Tibial artery (tissue), 4 donors: ENCODE results near the gene ACKR3.

ENCODE experiments used
- DNase-seq, 2 donors: peaks; one replicate each; pipeline ENCODE4 v3.0.0-alpha.2; 2019
- H3K27ac ChIP-seq, 2 donors: fragments of 200-600 bp; sonication (generic) in 1 of 2; 1 replicate in 1 of 2; 2 replicates in 1 of 2; pipeline ENCODE4 v1.5.1; 2018 to 2019; ENCODE audit warnings: mild to moderate bottlenecking in 1 of 2
- H3K27me3 ChIP-seq, 2 donors: fragments of 200-600 bp; sonication (generic) in 1 of 2; one replicate each; pipeline versions ENCODE4 v1.5.1 to v1.6.0; 2016 to 2019
- H3K36me3 ChIP-seq, 3 donors: fragments of 200-600 bp; sonication (generic) in 2 of 3; one replicate each; pipeline ENCODE4 v1.5.1; 2016 to 2019; ENCODE audit warnings: mild to moderate bottlenecking in 2 of 3
- H3K4me1 ChIP-seq, 4 donors: fragments of 200-600 bp; sonication (generic) in 2 of 4; 1 replicate in 3 of 4; 2 replicates in 1 of 4; pipeline ENCODE4 v1.5.1; 2016 to 2019
- H3K4me3 ChIP-seq, 2 donors: fragments of 200-600 bp; sonication (generic) in 1 of 2; 1 replicate in 1 of 2; 2 replicates in 1 of 2; pipeline ENCODE4 v1.5.1; 2018 to 2019; ENCODE audit warnings: mild to moderate bottlenecking in 2 of 2
- H3K9me3 ChIP-seq, 3 donors: fragments of 200-600 bp; sonication (generic) in 1 of 3; one replicate each; pipeline ENCODE4 v1.5.1; 2016 to 2019
- CTCF ChIP-seq, 2 experiments: fragments of 200-600 bp in 1 of 2; fragments of 450-650 bp in 1 of 2; IDR thresholded peaks; one replicate each; pipeline ENCODE4 v1.5.1; 2017 to 2019; ENCODE audit warnings: antibody characterized with exemption in 2 of 2, mild to moderate bottlenecking in 1 of 2, moderate library complexity in 1 of 2
- intact Hi-C: fragments of 100-400 bp; cut with DNase I; formaldehyde crosslinking; loops from one replicate; pipeline ENCODE4 v1.15.0; 2023; ENCODE audit warnings: low total_unique reads

ACKR3 gene

GRCh38 chr2:236549165-236549564 lies 20.5 kb upstream of the ACKR3 start:
- H3K4me3 ChIP-seq: no peak overlapping the region
- H3K27ac ChIP-seq: peak overlapping the region; percentile 26 to 52
- TF ChIP-seq CTCF (IDR thresholded peaks at IDR 0.05): no peak
- DNase-seq: no peak
- peaks cover 0 to 36% (median 7%) of the 10 kb centered on the region in 4 donors for H3K4me1 ChIP-seq
- no peaks in the 10 kb centered on the region for H3K36me3 ChIP-seq
- H3K27me3 ChIP-seq: no peaks in the 10 kb centered on the region
- intact Hi-C loops: no loop called here
- H3K9me3 ChIP-seq: peaks cover 0 to 7% (median 0%) of the 10 kb centered on the region in 3 donors

GRCh38 chr2:236550290-236550689 lies 19.3 kb upstream of the ACKR3 start:
- no peak overlapping the region for H3K27ac ChIP-seq
- peaks cover 0 to 36% (median 7%) of the 10 kb centered on the region in 4 donors for H3K4me1 ChIP-seq
- DNase-seq: no peak
- peaks cover 0 to 4% of the 10 kb centered on the region in 2 donors for H3K27me3 ChIP-seq
- intact Hi-C loops: no loop called here
- peaks cover 0 to 7% (median 0%) of the 10 kb centered on the region in 3 donors for H3K9me3 ChIP-seq
- no peak for TF ChIP-seq CTCF (IDR thresholded peaks at IDR 0.05)
- no peaks in the 10 kb centered on the region for H3K36me3 ChIP-seq
- H3K4me3 ChIP-seq: no peak overlapping the region

- Histone ChIP-seq H3K27ac (no peak overlapping the region), H3K36me3 (no peaks in the 10 kb centered on the region), H3K27me3 (peaks cover 0 to 4% of the 10 kb centered on the region in 2 donors), H3K4me1 (peaks cover 0 to 36% (median 7%) of the 10 kb centered on the region in 4 donors), H3K4me3 (no peak overlapping the region), H3K9me3 (peaks cover 0 to 7% (median 0%) of the 10 kb centered on the region in 3 donors)
- no peak for DNase-seq
- TF ChIP-seq CTCF (IDR thresholded peaks at IDR 0.05): no peak
- intact Hi-C loops: no loop called here
Measured at GRCh38 chr2:236550701-236551465, 18.7 kb upstream of the ACKR3 start.

- no peak overlapping the region for H3K27ac ChIP-seq
- H3K4me3 ChIP-seq: no peak overlapping the region
- no peaks in the 10 kb centered on the region for H3K36me3 ChIP-seq
- no peak for DNase-seq
- H3K27me3 ChIP-seq: peaks cover 0 to 4% of the 10 kb centered on the region in 2 donors
- H3K9me3 ChIP-seq: peaks cover 0 to 7% (median 0%) of the 10 kb centered on the region in 3 donors
- TF ChIP-seq CTCF (IDR thresholded peaks at IDR 0.05): no peak
- intact Hi-C loops: no loop called here
- peaks cover 0 to 36% (median 7%) of the 10 kb centered on the region in 4 donors for H3K4me1 ChIP-seq
Measured at GRCh38 chr2:236551471-236552211, 18.0 kb upstream of the ACKR3 start.

- Histone ChIP-seq H3K27me3 (peaks cover 0 to 4% of the 10 kb centered on the region in 2 donors), H3K9me3 (peaks cover 0 to 7% (median 0%) of the 10 kb centered on the region in 3 donors), H3K36me3 (no peaks in the 10 kb centered on the region), H3K27ac (no peak overlapping the region), H3K4me3 (no peak overlapping the region), H3K4me1 (peaks cover 0 to 36% (median 7%) of the 10 kb centered on the region in 4 donors)
- no peak for TF ChIP-seq CTCF (IDR thresholded peaks at IDR 0.05)
- intact Hi-C loops: no loop called here
- no peak for DNase-seq
Measured at GRCh38 chr2:236552212-236552542, 17.4 kb upstream of the ACKR3 start.
